HCT116 (cell line): ENCODE results near the gene LRCH3. TPM values are rescaled to one million over a fixed set of nuclear protein-coding genes. Genes with fewer than 3 reads are reported as not detected.

ENCODE experiments used
- ATAC-seq: fragments of 200-7000 bp; cut with Tn5 transposase; 2 replicates; pipeline ENCODE4 v1.9.1; 2020; ENCODE audit warnings: mild to moderate bottlenecking, moderate library complexity
- BruUV-seq: library from RNA; stranded (reverse); fragments of 400-500 nt; replicated peaks from 2 replicates; lab custom pipeline; 2021; lab: Mats Ljungman, UMichigan
- CTCF ChIA-PET: fragments of 300-600 bp; sonication (Branson Sonifier 250); formaldehyde crosslinking; loops from one replicate; lab custom pipeline; 2021; ENCODE audit warnings: antibody characterized with exemption; lab: Charles Lee
- POLR2A ChIA-PET: fragments of 300-600, 350-600 bp; sonication (Branson Sonifier 250); formaldehyde crosslinking; loops from one replicate; lab custom pipeline; 2021; ENCODE audit warnings: antibody characterized with exemption; lab: Charles Lee
- RAD21 ChIA-PET, 2 experiments: fragments of 300-600 bp; sonication (Branson Sonifier 250); formaldehyde crosslinking; loops; one replicate each; lab custom pipeline; 2023; ENCODE audit warnings: low total read pairs in 2 of 2; ENCODE audit not compliant: uncharacterized antibody in 2 of 2, unreplicated experiment in 2 of 2, low non-redundant PET in 1 of 2; lab: Charles Lee
- DNase-seq: peaks from one replicate; pipeline ENCODE4 v3.0.0-alpha.2; 2010; ENCODE audit warnings: low read depth, low spot score
- H2AFZ ChIP-seq: fragments of 200-600 bp; shearing (Covaris generic), sonication (generic); 2 replicates; pipeline ENCODE4 v1.6.1; 2017; ENCODE audit warnings: low read depth, mixed run types, mixed read lengths, antibody characterized with exemption, low read length; ENCODE audit not compliant: poor library complexity, severe bottlenecking
- H3K27ac ChIP-seq: 2 replicates; pipeline ENCODE4 v1.5.1; 2012; ENCODE audit warnings: low read depth, low read length
- H3K27me3 ChIP-seq: fragments of 200-600 bp; sonication (generic); 2 replicates; pipeline ENCODE4 v1.6.1; 2016; ENCODE audit warnings: mixed run types, low read length, mixed read lengths; ENCODE audit not compliant: insufficient read depth
- H3K36me3 ChIP-seq, 2 experiments: fragments of 200-500 bp in 1 of 2; fragments of 200-600 bp in 1 of 2; sonication (Bioruptor generic) in 1 of 2; sonication (generic) in 1 of 2; 2 replicates each; pipeline versions ENCODE4 v1.5.1 to v1.6.1; 2014 to 2016; ENCODE audit warnings: low read length in 2 of 2, inconsistent platforms in 1 of 2, mixed read lengths in 1 of 2, mixed run types in 1 of 2; ENCODE audit not compliant: insufficient read depth in 2 of 2, control insufficient read depth in 1 of 2
- H3K4me1 ChIP-seq, 2 experiments: fragments of 200-600 bp in 1 of 2; sonication (generic) in 1 of 2; 2 replicates each; pipeline versions ENCODE4 v1.5.1 to v1.6.1; 2012 to 2017; ENCODE audit warnings: low read length in 2 of 2, inconsistent platforms in 1 of 2, mild to moderate bottlenecking in 1 of 2, mixed read lengths in 1 of 2, mixed run types in 1 of 2, moderate library complexity in 1 of 2; ENCODE audit not compliant: insufficient read depth in 2 of 2, control insufficient read depth in 1 of 2
- H3K4me2 ChIP-seq: fragments of 200-600 bp; sonication (generic); 2 replicates; pipeline ENCODE4 v1.6.1; 2017; ENCODE audit warnings: mixed run types, low read length, mixed read lengths
- H3K4me3 ChIP-seq, 2 experiments: fragments of 200-600 bp in 1 of 2; sonication (generic) in 1 of 2; replicated peaks in 1 of 2; 2 replicates each; pipeline ENCODE4 v1.5.1; 2011 to 2016; ENCODE audit warnings: low read length in 2 of 2, control low read depth in 1 of 2, low read depth in 1 of 2, mild to moderate bottlenecking in 1 of 2, mixed read lengths in 1 of 2, mixed run types in 1 of 2
- H3K79me2 ChIP-seq: fragments of 200-600 bp; sonication (generic); 2 replicates; pipeline ENCODE4 v1.6.1; 2017; ENCODE audit warnings: mild to moderate bottlenecking, mixed run types, low read length, moderate library complexity, mixed read lengths; ENCODE audit not compliant: insufficient read depth
- H3K9ac ChIP-seq: fragments of 200-600 bp; sonication (generic); 2 replicates; pipeline ENCODE4 v1.6.1; 2016; ENCODE audit warnings: low read length, mixed read lengths
- H3K9me2 ChIP-seq: fragments of 200-600 bp; sonication (generic), shearing (Covaris generic); 2 replicates; pipeline ENCODE4 v1.6.1; 2017; ENCODE audit warnings: mixed run types, mild to moderate bottlenecking, moderate library complexity; ENCODE audit not compliant: insufficient read depth
- H3K9me3 ChIP-seq, 2 experiments: fragments of 200-500 bp in 1 of 2; fragments of 200-600 bp in 1 of 2; sonication (Bioruptor generic) in 1 of 2; sonication (generic) in 1 of 2; 2 replicates each; pipeline ENCODE4 v1.6.1; 2014 to 2017; ENCODE audit warnings: low read length in 2 of 2, mixed read lengths in 2 of 2, inconsistent platforms in 1 of 2, low read depth in 1 of 2, mild to moderate bottlenecking in 1 of 2, mixed run types in 1 of 2, moderate library complexity in 1 of 2; ENCODE audit not compliant: control insufficient read depth in 1 of 2, insufficient read depth in 1 of 2
- H4K20me1 ChIP-seq: fragments of 200-600 bp; sonication (generic), shearing (Covaris generic); 2 replicates; pipeline ENCODE4 v1.6.1; 2017; ENCODE audit warnings: mixed run types, mild to moderate bottlenecking, moderate library complexity; ENCODE audit not compliant: insufficient read depth
- CTCF ChIP-seq, 3 experiments: fragments of 200-600 bp in 1 of 3; sonication (generic) in 1 of 3; IDR thresholded peaks in 2 of 3; conservative IDR thresholded peaks in 1 of 3; 2 replicates each; pipeline ENCODE4 v1.5.1; 2012 to 2017; ENCODE audit warnings: low read depth in 2 of 3, low read length in 2 of 3, antibody characterized with exemption in 1 of 3, borderline replicate concordance in 1 of 3, control low read depth in 1 of 3, mild to moderate bottlenecking in 1 of 3, mixed read lengths in 1 of 3, mixed run types in 1 of 3, moderate library complexity in 1 of 3; ENCODE audit not compliant: insufficient read depth in 1 of 3
- EGR1 ChIP-seq: IDR thresholded peaks from 2 replicates; pipeline ENCODE4 v1.6.1; 2012; ENCODE audit warnings: low read depth
- EZH2phosphoT487 ChIP-seq: fragments of 200-600 bp; IDR thresholded peaks from 2 replicates; pipeline ENCODE4 v1.6.1; 2018; ENCODE audit warnings: antibody characterized with exemption, borderline replicate concordance
- MAX ChIP-seq: IDR thresholded peaks from 2 replicates; pipeline ENCODE4 v1.6.1; 2012
- POLR2A ChIP-seq: IDR thresholded peaks from 2 replicates; pipeline ENCODE4 v1.7.0; 2011; ENCODE audit warnings: borderline replicate concordance; ENCODE audit not compliant: insufficient read depth, insufficient read length; ENCODE audit errors: extremely low read depth
- POLR2AphosphoS5 ChIP-seq: IDR thresholded peaks from 2 replicates; pipeline ENCODE4 v1.6.1; 2011; ENCODE audit warnings: mild to moderate bottlenecking, low read depth, low read length, moderate library complexity
- ZFX ChIP-seq: fragments of 450-650 bp; IDR thresholded peaks from 2 replicates; pipeline ENCODE4 v1.6.1; 2017
- ZNF274 ChIP-seq: fragments of 200-500 bp; sonication (Bioruptor generic); IDR thresholded peaks from 2 replicates; pipeline ENCODE4 v1.6.1; 2014; ENCODE audit warnings: mild to moderate bottlenecking, low read depth, low read length, inconsistent platforms
- intact Hi-C: fragments of 100-400 bp; cut with micrococcal nuclease; formaldehyde crosslinking; loops from 2 replicates; pipeline ENCODE4 v1.10.0; 2022
- total RNA-seq: library from RNA; stranded (reverse); gene quantifications from one replicate; pipeline ENCODE4 v1.2.1, GENCODE V29; 2021; ENCODE audit not compliant: unreplicated experiment
- TF ChIP-seq, protein P1 (sequence below): IDR thresholded peaks from 2 replicates; pipeline ENCODE4 v1.6.1; 2012; ENCODE audit warnings: low read depth

LRCH3 gene
- total RNA-seq, 1 experiment from 2014 or later: 38.1 TPM

DNA sequence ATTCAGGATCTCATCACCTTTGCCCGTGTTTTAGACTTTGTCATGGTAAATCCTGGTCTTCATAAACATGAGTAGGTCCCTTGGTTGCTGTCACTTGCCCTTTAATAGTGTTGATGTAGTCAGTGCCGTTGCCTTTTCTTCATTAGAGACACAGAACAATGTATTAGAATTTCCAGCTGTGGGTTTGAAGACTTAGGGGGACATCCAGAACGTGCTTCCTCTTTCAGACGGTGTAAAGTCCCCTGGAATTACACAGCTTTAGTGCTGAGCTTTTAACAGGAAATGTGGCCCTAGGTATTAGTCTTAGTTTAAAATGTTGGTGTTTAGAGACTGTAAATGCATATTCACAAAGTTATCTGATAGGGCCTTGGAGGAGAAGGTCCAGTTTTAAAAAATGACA, 8.8 kb upstream of the LRCH3 start:
- Histone ChIP-seq H3K36me3 (peaks cover 22 to 24% of the 10 kb centered on the region in 2 experiments; a peak in 3 of 4 replicates), H3K79me2 (no peaks in the 10 kb centered on the region), H3K27me3 (no peaks in the 10 kb centered on the region), H3K4me3 (no peak overlapping the region), H3K27ac (no peak overlapping the region), H4K20me1 (no peaks in the 10 kb centered on the region), H2AFZ (no peak overlapping the region), H3K9me3 (no peaks in the 10 kb centered on the region), H3K9ac (no peak overlapping the region), H3K4me1 (no peaks in the 10 kb centered on the region), H3K9me2 (no peaks in the 10 kb centered on the region), H3K4me2 (no peak overlapping the region)
- no peak for DNase-seq
- ChIA-PET RAD21 (no interaction called here), CTCF (no interaction called here), POLR2A (no interaction called here)
- TF ChIP-seq MAX (no peak), CTCF (IDR thresholded peaks at IDR 0.05 in 2 of 3, conservative IDR thresholded peaks at IDR 0.05 in 1 of 3; ENCODE audit: borderline replicate concordance in 1 of 3, insufficient read depth in 1 of 3, low read depth in 2 of 3, low read length in 2 of 3) (no peak), EZH2phosphoT487 (no peak), EGR1 (no peak), POLR2AphosphoS5 (no peak), POLR2A (no peak), ZFX (no peak), ZNF274 (no peak)
- TF ChIP-seq, protein P1, sequence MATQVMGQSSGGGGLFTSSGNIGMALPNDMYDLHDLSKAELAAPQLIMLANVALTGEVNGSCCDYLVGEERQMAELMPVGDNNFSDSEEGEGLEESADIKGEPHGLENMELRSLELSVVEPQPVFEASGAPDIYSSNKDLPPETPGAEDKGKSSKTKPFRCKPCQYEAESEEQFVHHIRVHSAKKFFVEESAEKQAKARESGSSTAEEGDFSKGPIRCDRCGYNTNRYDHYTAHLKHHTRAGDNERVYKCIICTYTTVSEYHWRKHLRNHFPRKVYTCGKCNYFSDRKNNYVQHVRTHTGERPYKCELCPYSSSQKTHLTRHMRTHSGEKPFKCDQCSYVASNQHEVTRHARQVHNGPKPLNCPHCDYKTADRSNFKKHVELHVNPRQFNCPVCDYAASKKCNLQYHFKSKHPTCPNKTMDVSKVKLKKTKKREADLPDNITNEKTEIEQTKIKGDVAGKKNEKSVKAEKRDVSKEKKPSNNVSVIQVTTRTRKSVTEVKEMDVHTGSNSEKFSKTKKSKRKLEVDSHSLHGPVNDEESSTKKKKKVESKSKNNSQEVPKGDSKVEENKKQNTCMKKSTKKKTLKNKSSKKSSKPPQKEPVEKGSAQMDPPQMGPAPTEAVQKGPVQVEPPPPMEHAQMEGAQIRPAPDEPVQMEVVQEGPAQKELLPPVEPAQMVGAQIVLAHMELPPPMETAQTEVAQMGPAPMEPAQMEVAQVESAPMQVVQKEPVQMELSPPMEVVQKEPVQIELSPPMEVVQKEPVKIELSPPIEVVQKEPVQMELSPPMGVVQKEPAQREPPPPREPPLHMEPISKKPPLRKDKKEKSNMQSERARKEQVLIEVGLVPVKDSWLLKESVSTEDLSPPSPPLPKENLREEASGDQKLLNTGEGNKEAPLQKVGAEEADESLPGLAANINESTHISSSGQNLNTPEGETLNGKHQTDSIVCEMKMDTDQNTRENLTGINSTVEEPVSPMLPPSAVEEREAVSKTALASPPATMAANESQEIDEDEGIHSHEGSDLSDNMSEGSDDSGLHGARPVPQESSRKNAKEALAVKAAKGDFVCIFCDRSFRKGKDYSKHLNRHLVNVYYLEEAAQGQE: no peak
- intact Hi-C loops: no loop called here
- BruUV-seq: no TSS peak
- ATAC-seq: no peak
